A172 (cell line): Measurements from ENCODE around the gene CEP78. TPM values are rescaled to one million over a fixed set of nuclear protein-coding genes. Genes with fewer than 3 reads are reported as not detected.
"Not testable (repeated sequence)": the region's sequence is repeated elsewhere in the genome, so short reads cannot be mapped to it uniquely, and the experiment has no call there.

ENCODE experiments used
- DNase-seq: peaks from one replicate; pipeline ENCODE4 v3.0.0-alpha.2; 2015; ENCODE audit warnings: low spot score
- total RNA-seq: library from RNA; depleted of rRNA; stranded (reverse); fragments of >200 nt; shearing (Covaris generic); gene quantifications from 2 replicates; pipeline ENCODE4 v1.2.3, GENCODE V29; 2014; rRNA removed

The CEP78 gene
- 57.7 and 63.7 TPM in 2 replicates for total RNA-seq

- DNase-seq = peak; percentile 89
Observed at GRCh38 chr9:78235762-78236550, at the start of gene CEP78. Gene CEP78, plus strand, starts transcription at chr9:78236075. Its CDS starts 276 bp downstream, at chr9:78236351.

DNA sequence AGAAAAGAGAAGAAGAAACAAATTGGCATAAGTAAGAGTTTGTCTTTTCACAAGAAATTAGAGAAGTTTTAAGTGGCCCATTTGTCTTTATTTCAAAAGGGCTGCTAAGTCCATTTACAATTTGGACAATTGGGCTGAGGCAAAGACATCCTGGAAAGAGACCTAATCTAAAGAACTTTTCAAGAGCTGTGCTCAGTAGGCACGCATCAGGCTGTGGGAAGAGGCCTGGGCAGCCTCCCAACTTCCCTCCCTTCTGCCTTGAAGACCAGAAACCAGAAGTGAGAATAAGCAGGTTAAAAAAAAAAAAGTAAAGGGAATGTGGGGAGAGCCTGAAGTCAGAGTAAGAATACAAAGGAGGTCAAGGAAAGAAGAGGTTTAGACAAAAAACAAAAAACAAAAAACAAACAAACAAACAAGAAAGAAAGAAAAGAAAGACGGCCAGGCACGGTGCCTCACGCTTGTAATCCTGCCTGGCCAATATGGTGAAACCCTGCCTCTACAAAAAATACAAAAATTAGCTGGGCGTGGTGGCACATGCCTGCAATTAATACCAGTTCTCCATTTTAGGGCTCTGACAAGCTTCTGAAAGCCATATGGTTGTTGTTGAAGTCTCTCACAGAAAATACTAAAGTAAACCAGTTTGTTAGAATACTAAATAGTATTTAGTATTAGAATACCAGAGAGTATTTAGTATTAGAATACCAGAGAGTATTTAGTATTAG lies 48.0 kb upstream of the CEP78 start:
- no peak for DNase-seq

GRCh38 chr9:78188594-78188993 lies 47.3 kb upstream of the CEP78 start:
- no peak for DNase-seq

DNA sequence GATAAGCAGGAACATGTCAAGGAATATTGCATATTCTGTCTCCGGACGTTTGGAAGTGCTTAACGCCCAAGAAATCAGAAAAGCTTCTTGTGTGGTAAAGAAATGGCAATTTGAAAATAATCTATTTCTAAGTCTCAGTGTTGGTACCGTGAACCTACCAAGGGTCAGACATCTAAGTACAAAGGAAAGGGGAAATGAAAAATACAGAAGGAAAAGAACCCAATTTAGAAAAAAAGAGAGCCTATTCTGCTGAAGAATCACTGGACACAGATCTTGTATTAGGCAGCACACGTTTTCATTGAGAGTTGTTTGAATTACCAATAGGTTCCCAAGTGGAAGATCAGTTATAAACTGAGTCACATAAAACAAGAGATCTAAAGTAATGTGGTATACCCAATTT lies 46.9 kb upstream of the CEP78 start:
- no peak for DNase-seq

GRCh38 chr9:78189461-78189860 lies 46.4 kb upstream of the CEP78 start:
- peak; percentile 74 for DNase-seq

- DNase-seq = no peak
Observed at GRCh38 chr9:78191931-78192330, 43.9 kb upstream of the CEP78 start.

DNA sequence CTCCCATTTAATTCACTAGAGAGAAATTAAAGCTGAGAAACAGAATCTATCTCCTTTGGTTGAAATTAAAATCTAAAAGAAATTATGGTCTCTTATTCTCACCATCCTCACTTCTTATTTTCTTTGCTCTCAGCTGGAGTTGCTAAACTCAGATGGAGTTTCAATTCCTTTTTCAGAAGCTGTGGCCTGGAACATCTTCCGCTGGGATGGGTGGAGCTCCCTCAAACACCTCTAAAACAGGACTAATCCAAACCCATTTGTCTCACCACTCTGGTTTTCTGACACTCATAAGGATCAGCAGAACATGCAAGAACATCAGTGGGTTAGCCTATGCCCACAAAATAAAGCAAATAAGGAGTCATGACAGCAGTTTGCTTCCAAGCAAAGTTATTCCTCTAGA lies 39.6 kb upstream of the CEP78 start:
- no peak for DNase-seq

DNA sequence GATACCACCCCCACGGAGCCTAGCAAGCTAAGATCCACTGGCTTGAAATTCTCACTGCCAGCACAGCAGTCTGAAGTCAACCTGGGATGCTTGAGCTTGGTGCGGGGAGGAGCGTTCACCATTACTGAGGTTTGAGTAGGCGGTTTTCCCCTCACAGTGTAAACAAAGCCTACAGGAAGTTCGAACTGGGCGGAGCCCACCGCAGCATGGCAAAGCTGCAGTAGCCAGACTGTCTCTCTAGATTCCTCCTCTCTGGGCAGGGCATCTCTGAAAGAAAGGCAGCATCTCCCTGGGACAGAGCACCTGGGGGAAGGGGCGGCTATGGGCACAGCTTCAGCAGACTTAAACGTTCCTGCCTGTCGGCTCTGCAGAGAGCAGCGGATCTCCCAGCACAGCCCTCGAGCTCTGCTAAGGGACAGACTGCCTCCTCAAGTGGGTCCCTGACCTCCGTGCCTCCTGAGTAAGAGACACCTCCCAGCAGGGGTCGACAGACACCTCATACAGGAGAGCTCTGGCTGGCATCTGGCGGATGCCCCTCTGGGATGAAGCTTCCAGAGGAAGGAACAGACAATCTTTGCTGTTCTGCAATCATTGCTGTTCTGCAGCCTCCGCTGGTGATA lies 34.6 kb upstream of the CEP78 start:
- peak; percentile 82 for DNase-seq

GRCh38 chr9:78207319-78207718 lies 28.6 kb upstream of the CEP78 start:
- no peak for DNase-seq

DNA sequence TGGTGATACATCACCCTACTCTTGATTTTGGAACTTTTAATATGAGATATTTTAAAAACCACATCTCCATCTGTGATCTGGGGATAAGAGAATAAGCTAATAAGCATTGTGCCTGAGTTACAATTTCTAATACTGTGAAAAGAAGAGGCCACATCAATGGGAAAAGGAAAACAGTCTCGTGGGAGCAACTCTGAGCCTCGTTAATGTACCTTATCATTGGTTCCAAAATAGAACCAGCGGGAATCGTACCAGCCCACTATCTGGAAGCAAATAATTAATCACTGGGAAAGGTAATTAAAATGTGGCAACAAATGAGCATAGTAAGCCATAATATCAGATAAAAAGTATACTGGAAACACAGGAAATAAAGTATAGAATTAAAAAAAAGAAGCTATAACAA lies 28.0 kb upstream of the CEP78 start:
- DNase-seq = no peak

DNA sequence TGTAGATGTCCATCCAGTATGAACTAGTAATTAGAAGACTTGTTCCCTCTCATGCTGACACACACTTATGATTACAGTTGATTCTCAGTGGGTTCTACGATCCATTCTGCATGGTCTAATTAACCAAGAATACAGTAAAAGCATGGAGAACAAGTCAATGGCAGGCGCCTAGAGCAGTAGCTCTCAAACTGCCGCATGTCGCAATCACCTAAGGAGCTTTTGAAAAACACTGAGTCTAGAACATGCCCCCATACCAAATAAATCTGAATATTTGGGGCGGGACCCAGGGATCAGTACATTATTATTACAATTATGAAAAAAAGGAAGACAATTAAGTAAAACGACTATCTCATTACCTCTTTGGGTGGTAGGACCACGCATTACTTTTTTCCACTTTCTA lies 26.7 kb upstream of the CEP78 start:
- no peak for DNase-seq

DNA sequence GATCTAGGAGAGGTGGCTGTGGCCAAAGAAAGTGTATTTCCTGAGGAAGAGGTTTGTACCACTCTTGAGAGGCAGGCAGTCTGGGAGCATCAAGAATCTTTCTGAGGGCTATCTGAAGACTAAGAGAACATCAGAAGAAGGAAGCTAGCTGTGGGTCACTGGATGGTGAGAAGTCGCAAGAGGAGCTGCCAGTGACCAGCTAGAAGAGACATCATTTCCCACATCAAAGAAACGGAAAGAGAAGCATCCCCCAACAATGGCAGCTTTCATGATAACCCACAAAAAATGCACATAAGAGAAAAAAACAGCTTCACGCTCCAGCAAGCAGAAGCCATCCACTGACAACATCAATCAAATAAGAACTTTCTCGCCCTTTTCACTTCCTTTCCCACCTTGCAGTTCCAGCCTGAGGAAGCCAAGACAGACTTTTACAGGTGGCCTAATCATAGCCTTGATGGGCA lies 25.0 kb upstream of the CEP78 start:
- no peak for DNase-seq

- no peak for DNase-seq
Observed at GRCh38 chr9:78212868-78213267, 23.0 kb upstream of the CEP78 start.

DNA sequence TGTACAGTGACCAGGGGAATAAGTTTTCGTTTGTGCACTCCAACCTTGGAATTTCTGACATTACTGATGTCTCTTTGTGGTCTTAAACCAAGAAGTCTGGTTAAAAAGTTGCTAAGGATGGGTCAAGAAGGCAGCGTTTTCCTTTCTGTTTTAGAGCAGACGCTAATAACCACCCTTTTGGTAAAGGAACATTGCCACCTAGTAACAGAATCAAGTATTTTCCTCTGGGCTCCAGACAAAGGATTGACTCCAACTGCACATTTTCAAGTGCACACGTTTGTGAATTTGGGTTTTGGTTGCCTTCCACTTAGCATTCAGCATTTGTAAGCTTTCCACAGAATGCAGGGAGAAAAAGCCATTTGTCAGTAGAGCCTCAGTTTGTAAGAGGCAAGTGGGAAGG lies 22.2 kb upstream of the CEP78 start:
- peak; percentile 35 for DNase-seq

DNA sequence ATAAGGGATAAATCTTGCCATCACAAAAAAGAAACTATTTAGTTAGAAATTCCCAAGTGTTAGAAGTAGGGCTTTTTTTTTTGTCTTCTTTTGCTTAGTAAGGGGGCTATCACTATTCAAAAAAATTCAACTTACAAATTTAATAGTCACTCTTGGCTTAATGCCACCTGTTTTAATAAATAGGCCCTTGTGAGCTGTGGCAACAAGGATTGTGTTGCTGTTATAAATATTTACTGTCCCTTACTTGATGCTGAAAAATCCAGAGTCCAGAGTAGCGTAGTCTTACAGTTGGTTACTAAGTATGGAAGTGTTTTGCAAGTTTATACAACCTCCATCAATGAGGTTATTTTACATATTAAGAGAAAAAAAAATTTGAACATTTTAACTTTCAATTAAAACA lies 21.4 kb upstream of the CEP78 start:
- DNase-seq = no peak

DNA sequence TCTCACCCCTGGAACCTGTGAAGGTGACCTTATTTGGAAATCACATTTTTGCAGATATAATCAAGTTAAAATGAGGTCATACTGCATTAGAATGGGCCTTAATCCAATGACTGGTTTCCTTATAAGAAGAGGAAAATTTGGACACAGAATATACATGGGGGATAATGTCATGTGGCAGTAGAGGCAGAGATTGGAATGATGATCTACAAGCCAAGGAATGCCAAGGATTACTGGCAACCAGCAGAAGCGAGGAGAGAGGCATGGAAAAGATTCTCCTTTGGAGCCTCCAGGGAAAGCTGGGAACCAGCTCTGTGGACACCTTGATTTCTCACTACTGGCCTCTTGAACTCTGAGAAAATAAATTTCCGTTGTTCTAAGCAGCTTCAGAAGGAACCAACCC lies 20.2 kb upstream of the CEP78 start:
- DNase-seq = no peak

GRCh38 chr9:78218890-78219289 lies 17.0 kb upstream of the CEP78 start:
- DNase-seq = no peak

DNA sequence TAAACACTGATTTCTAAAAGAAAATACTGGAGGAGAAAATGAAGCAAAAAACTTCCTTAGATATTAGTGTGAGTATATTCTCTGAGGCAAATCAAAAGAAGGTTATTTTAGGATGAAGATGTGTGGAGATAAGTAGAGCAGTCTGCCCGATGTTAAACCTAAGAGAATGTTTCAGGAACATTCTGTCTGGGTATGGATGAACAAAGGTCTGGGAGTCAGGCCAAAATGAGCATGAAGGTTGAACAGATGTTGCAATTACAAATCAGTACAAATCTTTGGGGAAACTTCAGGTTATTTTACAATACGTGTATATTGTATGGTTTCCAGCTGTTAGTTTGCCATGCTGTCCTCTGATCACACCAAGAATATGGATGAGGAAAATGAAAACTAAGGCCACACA lies 14.4 kb upstream of the CEP78 start:
- no peak for DNase-seq

DNA sequence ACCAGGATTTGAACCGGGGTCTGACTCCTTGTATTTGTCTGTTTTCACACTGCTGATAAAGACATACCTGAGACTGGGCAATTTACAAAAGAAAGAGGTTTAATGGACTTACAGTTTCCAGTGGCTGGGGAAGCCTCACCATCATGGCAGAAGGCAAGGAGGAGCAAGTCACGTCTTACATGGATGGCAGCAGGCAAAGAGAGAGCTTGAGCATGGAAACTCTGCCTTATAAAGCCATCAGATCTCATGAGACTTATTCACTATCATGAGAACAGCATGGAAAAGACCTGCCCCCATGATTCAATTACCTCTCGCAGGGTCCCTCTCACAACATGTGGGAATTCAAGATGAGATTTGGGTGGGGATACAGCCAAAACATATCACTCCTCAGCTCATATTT lies 14.0 kb upstream of the CEP78 start:
- DNase-seq = not testable (repeated sequence)

DNA sequence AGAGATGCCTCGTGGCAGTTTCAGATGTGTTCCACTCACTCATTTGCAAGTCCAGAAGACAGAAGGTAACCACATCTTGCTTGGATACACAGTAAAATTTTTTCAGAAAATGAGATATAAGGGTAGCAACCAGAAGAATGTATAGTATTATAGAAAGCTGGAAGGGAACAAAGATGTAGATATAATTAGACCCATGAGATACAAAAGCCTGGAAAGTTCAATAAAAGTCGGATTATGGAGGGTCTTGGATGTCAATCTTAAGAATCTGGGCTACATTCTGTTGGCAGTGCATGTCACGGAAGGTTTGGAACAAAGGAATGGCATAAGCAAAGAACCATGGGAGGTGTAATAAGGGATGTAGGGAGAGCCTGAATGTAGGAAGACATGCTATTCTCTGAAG lies 5.1 kb upstream of the CEP78 start:
- no peak for DNase-seq

DNA sequence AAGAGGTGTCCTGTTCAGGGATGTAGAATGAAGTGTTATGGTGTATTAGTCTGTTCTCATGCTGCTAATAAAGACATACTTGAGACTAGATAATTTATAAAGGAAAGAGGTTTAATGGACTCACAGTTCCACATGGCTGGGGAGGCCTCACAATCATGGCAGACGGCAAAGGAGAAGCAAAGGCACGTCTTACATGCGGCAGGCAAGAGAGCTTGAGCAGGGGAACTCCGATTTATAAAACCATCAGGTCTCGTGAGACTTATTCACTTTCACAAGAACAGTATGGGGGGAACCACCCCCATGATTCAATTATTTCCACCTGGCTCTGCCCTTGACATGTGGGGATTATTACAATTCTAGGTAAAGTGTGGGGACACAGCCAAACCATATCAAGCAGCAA lies 3.4 kb upstream of the CEP78 start:
- not testable (repeated sequence) for DNase-seq

- peak; percentile 33 for DNase-seq
Observed at GRCh38 chr9:78234810-78235209, 1.1 kb upstream of the CEP78 start.

DNA sequence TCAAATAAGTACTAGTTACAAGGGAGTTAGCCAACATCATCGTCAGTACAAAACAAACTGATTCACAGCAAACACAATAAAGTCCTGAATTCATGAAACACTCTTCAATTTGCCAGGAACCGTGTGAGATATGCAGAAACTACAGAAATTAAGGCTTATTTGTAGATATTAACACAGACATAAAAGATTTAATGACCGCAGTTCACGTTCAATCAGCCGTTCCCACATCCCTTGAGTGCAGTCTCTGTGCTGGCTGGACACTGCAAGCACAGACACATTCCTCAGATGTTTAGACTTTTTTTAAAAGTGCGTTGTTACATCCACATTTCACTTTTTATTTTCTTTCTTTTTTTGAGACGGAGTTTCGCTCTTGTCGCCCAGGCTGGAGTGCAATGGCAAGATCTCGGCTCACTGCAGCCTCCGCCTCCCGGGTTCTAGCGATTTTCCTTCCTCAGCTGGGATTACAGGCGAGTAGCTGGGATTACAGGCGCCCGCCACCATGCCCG lies 566 bp upstream of the CEP78 start:
- DNase-seq = peak; percentile 29
